Measurements from ENCODE around the gene VGLL4. TPM values are rescaled to one million over a fixed set of nuclear protein-coding genes. Genes with fewer than 3 reads are reported as not detected.
A peak's percentile ranks its signal among the peaks of the same experiment; 100 is the strongest.

VGLL4 gene
- total RNA-seq, 1 donor from 2014 or later, result 82.6 TPM

DNA sequence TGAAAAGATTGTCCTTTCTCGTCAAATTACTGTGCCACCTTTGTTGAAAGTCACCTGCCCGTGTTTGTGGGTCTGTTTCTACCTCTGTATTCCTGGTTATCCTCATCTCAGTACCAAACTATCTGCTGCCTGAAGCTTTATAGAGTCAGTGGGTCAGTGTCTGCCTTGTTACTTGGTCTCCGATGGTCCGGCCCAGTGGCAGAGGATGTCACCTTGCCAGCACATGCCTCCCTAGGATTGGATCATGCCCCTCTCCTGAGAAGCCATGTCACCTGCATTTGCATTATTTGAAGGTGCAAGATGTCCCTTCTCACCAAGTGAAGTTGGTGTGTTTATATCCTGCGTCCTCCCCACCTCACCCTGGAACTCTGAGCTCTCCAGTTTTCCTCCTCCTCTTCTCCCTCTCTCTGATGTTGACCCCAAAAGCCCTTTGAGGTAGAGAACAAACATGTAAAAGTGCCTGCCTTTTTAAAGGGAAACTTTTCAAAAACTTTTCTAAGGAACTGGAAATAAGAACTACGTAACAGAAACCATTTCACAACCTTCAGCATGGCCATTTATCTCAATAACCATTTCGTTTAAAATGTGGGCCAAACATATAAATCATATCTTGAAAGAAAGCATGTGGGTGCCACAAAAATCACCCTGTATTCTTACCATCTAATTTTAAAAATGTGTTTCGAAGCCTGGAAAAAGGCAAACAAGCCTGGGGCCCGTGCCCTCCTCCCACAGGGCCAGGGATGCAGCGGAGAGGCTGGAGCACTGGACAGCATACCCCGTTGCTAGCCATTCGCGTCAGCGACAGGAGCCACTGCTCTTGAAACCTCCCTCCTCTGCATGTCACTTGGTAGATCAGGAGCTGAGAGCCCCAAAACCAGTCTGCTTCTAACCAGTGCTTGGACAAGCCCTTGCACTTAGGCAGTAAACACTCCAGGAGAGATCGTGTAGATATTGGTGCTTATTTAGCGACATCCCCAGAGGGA lies 102.1 kb downstream of the VGLL4 start:
- H4K20me1 ChIP-seq (ENCODE audit: low read depth), result no peaks in the 10 kb centered on the region
- H3K27me3 ChIP-seq, result no peaks in the 10 kb centered on the region
- Mint-ChIP-seq H3K9me3 (peaks cover 6% of the 10 kb centered on the region), H3K27me3 (ENCODE audit: insufficient read depth, low read depth) (peaks cover 6% of the 10 kb centered on the region), H3K27ac (peak overlapping the region; percentile 55), H3K36me3 (peaks cover 10% of the 10 kb centered on the region), H3K4me3 (no peak overlapping the region), H3K4me1 (peaks cover 26% of the 10 kb centered on the region)
- H3K36me3 ChIP-seq, result no peaks in the 10 kb centered on the region
- no peaks in the 10 kb centered on the region for H3F3A ChIP-seq (ENCODE audit: low read depth)
- no peak overlapping the region for H3K27ac ChIP-seq
- H3K79me2 ChIP-seq (ENCODE audit: low read depth), result no peaks in the 10 kb centered on the region
- no peak overlapping the region for H3K9ac ChIP-seq
- no peak overlapping the region for H2AFZ ChIP-seq (replicated peaks)
- H3K9me3 ChIP-seq (ENCODE audit: low read depth), result no peaks in the 10 kb centered on the region
- TF ChIP-seq CTCF (IDR thresholded peaks at IDR 0.05) (no peak), EZH2phosphoT487 (IDR thresholded peaks at IDR 0.05) (no peak), EZH2 (IDR thresholded peaks at IDR 0.05) (no peak)
- H3K4me1 ChIP-seq, result peaks cover 9% of the 10 kb centered on the region
- H3K4me3 ChIP-seq, result no peak overlapping the region
- DNase-seq (ENCODE audit: low spot score), result no peak
- no peak overlapping the region for H3K4me2 ChIP-seq

GRCh38 chr3:11539677-11540076 lies 104.0 kb downstream of the VGLL4 start:
- Histone ChIP-seq H3K9me3 (ENCODE audit: low read depth) (no peaks in the 10 kb centered on the region), H3F3A (ENCODE audit: low read depth) (no peaks in the 10 kb centered on the region), H3K4me3 (no peak overlapping the region), H3K4me2 (no peak overlapping the region), H3K27ac (no peak overlapping the region), H3K79me2 (ENCODE audit: low read depth) (no peaks in the 10 kb centered on the region), H3K27me3 (no peaks in the 10 kb centered on the region), H4K20me1 (ENCODE audit: low read depth) (no peaks in the 10 kb centered on the region), H3K36me3 (no peaks in the 10 kb centered on the region), H3K9ac (no peak overlapping the region), H2AFZ (replicated peaks) (no peak overlapping the region), H3K4me1 (peaks cover 12% of the 10 kb centered on the region)
- peaks cover 10% of the 10 kb centered on the region for H3K36me3 Mint-ChIP-seq
- H3K9me3 Mint-ChIP-seq, result peaks cover 6% of the 10 kb centered on the region
- DNase-seq (ENCODE audit: low spot score), result no peak
- H3K27ac Mint-ChIP-seq, result peak overlapping the region; percentile 58
- H3K4me1 Mint-ChIP-seq, result peaks cover 29% of the 10 kb centered on the region
- peaks cover 4% of the 10 kb centered on the region for H3K27me3 Mint-ChIP-seq (ENCODE audit: insufficient read depth, low read depth)
- TF ChIP-seq EZH2phosphoT487 (IDR thresholded peaks at IDR 0.05) (no peak), CTCF (IDR thresholded peaks at IDR 0.05) (peak; percentile 12), EZH2 (IDR thresholded peaks at IDR 0.05) (no peak)
- H3K4me3 Mint-ChIP-seq, result no peak overlapping the region

GRCh38 chr3:11539218-11539617 lies 104.5 kb downstream of the VGLL4 start:
- peaks cover 10% of the 10 kb centered on the region for H3K36me3 Mint-ChIP-seq
- peaks cover 31% of the 10 kb centered on the region for H3K4me1 Mint-ChIP-seq
- no peak overlapping the region for H3K27ac ChIP-seq
- no peak for DNase-seq (ENCODE audit: low spot score)
- no peaks in the 10 kb centered on the region for H3K27me3 ChIP-seq
- H3K27ac Mint-ChIP-seq, result no peak overlapping the region
- no peaks in the 10 kb centered on the region for H3K9me3 ChIP-seq (ENCODE audit: low read depth)
- no peak overlapping the region for H3K4me3 ChIP-seq
- H3K79me2 ChIP-seq (ENCODE audit: low read depth), result no peaks in the 10 kb centered on the region
- TF ChIP-seq EZH2phosphoT487 (IDR thresholded peaks at IDR 0.05) (no peak), EZH2 (IDR thresholded peaks at IDR 0.05) (no peak)
- no peak overlapping the region for H3K4me3 Mint-ChIP-seq
- H2AFZ ChIP-seq (replicated peaks), result no peak overlapping the region
- H3K9me3 Mint-ChIP-seq, result peaks cover 6% of the 10 kb centered on the region
- peaks cover 4% of the 10 kb centered on the region for H3K27me3 Mint-ChIP-seq (ENCODE audit: insufficient read depth, low read depth)
- no peak overlapping the region for H3K4me2 ChIP-seq
- H3K4me1 ChIP-seq, result peaks cover 9% of the 10 kb centered on the region
- no peak overlapping the region for H3K9ac ChIP-seq
- no peaks in the 10 kb centered on the region for H4K20me1 ChIP-seq (ENCODE audit: low read depth)
- H3K36me3 ChIP-seq, result no peaks in the 10 kb centered on the region
- H3F3A ChIP-seq (ENCODE audit: low read depth), result no peaks in the 10 kb centered on the region

DNA sequence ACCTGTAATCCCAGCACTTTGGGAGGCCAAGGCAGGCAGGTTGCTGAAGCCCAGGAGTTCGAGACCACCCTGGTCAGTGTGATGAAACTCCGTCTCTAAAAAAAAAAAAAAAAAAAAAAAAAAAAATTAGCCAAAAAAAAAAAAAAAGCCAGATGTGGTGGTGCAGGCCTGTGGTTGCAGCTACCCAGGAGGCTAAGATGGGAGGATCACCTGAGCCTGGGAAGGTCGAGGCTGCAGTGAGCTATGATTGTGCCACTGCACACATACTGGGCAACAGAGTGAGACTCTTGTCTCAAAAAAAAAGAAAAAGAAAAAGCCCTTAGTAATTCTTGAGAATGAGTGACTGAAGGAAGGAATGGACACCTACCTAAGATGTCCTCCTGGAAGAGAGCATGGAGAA lies 105.1 kb downstream of the VGLL4 start:
- H3K4me1 ChIP-seq, result peaks cover 9% of the 10 kb centered on the region
- H3K4me3 ChIP-seq, result no peak overlapping the region
- H3K4me2 ChIP-seq, result no peak overlapping the region
- H4K20me1 ChIP-seq (ENCODE audit: low read depth), result no peaks in the 10 kb centered on the region
- H3K4me3 Mint-ChIP-seq, result no peak overlapping the region
- no peaks in the 10 kb centered on the region for H3F3A ChIP-seq (ENCODE audit: low read depth)
- H3K36me3 Mint-ChIP-seq, result peaks cover 10% of the 10 kb centered on the region
- H3K4me1 Mint-ChIP-seq, result peaks cover 37% of the 10 kb centered on the region
- no peaks in the 10 kb centered on the region for H3K9me3 ChIP-seq (ENCODE audit: low read depth)
- TF ChIP-seq EZH2phosphoT487 (IDR thresholded peaks at IDR 0.05), result no peak
- TF ChIP-seq EZH2 (IDR thresholded peaks at IDR 0.05), result no peak
- H3K36me3 ChIP-seq, result no peaks in the 10 kb centered on the region
- no peak overlapping the region for H3K27ac Mint-ChIP-seq
- H3K9ac ChIP-seq, result no peak overlapping the region
- peaks cover 6% of the 10 kb centered on the region for H3K9me3 Mint-ChIP-seq
- no peak overlapping the region for H2AFZ ChIP-seq (replicated peaks)
- H3K27me3 Mint-ChIP-seq (ENCODE audit: insufficient read depth, low read depth), result peaks cover 4% of the 10 kb centered on the region
- DNase-seq (ENCODE audit: low spot score), result no peak
- H3K27ac ChIP-seq, result no peak overlapping the region
- H3K79me2 ChIP-seq (ENCODE audit: low read depth), result no peaks in the 10 kb centered on the region
- H3K27me3 ChIP-seq, result no peaks in the 10 kb centered on the region

Measured in neural progenitor cell (in vitro differentiated cells).